ENCODE data around the gene INCA1.

The INCA1 gene

DNA sequence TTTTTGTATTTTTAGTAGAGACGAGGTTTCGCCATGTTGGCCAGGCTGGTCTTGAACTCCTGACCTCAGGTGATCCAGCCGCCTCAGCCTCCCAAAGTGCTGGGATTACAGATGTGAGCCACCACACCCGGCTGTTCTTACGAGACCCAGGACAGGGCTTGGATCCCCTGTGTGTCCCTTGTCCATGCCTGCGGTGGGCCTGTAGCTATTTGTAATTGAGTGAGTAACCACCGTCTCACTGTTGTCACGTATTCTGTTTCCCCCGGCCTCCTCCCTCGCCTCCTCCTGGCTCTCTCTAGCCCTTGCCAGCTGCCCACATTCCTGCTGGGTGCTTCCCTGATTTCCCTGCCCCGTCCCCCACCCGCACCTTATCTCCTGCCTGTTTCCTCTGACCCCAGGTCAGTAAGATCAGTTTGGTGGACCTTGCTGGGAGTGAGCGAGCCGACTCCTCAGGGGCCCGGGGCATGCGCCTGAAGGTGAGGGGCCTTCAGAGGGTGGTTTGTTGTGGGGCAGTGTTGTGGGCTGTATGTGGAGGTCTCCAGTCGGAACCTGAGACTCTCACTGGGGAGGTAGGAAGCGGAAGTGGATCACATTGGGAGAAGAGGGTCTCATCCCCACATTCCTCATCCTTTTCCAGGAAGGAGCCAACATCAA lies 6.0 kb upstream of the INCA1 start:
- DNase-seq, result no peak

GRCh38 chr17:5002121-5002788 lies 4.9 kb upstream of the INCA1 start:
- no peak for DNase-seq

DNA sequence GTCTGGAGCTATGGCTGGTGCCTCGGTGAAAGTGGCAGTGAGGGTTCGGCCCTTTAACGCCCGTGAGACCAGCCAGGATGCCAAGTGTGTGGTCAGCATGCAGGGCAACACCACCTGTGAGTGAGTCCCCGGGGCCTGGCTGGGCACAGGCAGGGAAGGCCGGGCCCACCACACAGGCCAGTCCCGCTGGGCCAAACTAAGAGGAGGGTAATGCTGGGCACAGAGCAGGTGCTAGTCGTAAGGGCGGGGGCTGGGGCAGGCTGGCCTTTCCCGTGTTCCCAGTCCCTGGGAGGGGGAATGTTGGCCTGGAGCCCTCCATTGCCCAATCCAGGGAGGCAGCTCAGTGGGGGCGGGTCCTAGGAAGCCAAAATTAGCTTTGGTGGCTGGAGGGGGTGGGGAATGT lies 2.9 kb upstream of the INCA1 start:
- DNase-seq, result no peak

GRCh38 chr17:4999430-5000093 lies 2.2 kb upstream of the INCA1 start:
- DNase-seq, result no peak

DNA sequence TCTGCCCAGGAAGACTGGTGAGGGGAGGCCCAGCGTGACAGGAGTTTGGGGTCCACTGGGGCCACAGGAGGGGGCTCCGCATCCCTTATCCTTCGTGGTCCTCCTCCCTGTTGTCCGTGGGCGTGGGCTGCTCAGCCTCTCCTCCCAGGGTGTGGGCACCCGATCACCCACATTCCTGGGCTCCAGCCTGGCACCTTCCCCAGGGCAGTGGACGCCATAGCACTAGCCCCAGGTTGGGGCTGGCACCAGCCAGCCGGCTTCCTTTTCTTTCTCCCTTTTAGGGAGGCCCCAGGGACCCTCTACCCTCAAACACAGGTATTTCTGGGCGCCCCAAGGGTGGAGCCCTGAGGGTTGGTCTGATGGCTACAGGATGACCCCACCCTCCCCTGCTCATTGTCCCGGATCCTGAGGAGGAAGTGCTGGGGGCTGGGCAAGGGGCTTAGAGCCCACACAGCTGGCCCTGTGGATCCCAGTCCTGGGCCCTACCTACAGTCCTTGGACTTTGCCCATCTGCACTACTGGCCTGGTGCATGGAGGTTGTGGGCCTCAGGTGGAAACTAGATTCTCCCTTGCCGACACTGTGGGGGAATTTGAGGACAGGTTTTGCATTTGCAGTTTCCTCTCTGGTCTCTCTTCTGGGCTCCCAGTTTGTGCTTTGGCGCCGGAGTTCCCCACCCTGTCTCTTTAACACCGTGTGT lies 1.6 kb upstream of the INCA1 start:
- no peak for DNase-seq

DNA sequence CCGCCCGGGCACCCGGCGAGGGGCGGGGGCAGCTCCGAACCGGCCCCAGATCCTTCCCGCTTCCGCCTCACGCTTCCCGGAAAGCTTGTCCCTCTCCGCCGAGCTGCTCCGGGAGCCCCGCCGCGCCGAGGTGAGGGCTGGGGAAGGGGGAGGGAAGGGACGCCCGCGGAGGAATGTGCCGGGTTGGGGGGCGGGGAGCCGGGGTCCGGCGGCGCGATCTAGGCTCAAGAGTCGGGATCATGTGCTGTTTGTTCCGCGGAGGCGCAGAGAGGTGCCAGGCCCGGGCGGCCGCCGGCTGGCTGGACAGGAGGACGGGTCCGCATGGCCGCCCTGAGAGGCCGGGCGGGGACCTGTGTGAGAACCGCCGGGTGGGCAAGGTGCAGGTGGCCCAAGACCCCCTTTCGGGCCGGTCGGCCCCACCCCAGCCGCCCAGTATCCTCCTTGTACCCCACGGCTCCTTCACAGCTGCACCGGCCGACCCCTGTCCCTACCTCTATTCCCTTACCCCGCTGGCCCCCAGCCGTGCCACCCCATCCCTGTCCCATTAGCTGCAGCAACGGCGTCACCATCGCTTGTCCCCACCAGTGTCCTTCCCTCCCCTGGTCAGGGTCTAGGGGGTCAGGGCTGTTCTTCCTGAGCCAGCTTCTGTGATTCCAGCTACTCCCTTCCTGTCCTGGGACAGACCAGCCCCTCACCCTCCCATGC lies 857 bp upstream of the INCA1 start:
- DNase-seq, result no peak

- DNase-seq, result no peak
Measured at GRCh38 chr17:4994081-4994595, 3.2 kb downstream of the INCA1 start.

DNA sequence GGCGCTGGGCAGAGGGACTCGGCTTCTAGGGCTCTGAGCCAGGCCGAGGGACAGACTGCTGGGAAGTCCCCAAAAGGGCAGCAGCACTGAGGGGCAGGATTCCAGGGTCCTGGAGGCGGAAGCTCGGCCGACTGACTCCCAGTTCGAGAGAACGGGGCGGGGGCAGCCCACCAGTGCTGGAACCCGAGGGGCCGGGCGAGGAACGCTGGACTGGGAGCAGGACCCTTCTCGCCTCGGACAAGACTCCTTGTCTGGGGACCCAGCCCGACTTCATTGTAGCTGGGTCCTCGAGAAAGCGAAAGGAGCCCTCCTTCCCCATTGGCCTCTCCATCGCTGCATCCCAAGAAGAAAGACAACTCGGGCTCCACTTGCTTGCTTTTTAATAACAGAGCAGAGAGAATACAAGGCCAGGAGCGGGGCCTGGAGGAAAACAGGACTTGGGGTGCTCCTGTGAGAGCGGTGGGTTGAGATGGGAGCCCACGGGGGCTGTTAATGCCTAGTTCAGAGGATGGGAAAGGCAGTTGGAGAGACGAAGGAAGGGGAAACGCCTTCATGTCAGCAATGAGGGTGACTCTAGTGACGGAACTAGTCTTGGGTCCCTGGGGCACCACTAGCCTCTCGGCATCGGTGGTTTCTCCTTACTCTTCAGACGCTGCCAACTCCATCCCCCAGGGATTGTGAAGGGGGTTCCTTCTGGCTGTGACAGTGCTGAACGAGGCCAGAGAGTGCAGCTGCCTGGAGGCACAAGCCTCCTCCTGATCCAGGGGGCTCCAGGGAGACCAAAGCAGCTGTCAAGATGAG lies 9.4 kb downstream of the INCA1 start:
- no peak for DNase-seq

- peak; percentile 96 for DNase-seq
Measured at GRCh38 chr17:4986951-4987766, 10.2 kb downstream of the INCA1 start, which contains the start of gene CAMTA2. Gene CAMTA2, minus strand, starts transcription at chr17:4987675. Its CDS starts 1,453 bp downstream, at chr17:4986222.

- no peak for DNase-seq
Measured at GRCh38 chr17:4986403-4986802, 10.9 kb downstream of the INCA1 start.

GRCh38 chr17:4982305-4982704 lies 15.0 kb downstream of the INCA1 start:
- DNase-seq, result no peak

- no peak for DNase-seq
Measured at GRCh38 chr17:4980644-4981216, 16.6 kb downstream of the INCA1 start.

DNA sequence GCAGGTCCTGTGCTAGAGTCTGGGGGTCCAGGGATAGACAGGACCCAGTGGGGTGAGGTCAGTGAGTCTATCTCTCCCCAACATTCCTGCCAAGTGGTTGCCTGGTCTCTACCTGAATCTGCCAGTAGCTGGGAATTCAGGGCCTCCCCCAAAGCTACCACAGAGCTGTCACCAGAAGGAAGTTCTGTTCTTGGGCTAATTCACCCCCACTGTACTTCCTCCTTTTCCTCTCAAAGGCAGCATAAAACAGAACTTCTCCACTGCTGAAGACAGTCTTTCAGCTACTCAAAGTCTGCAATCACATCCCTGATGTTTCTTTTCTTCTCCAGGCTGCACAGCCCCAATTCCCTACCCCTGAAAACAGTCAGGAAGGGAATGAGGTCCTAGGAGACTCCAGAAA lies 18.6 kb downstream of the INCA1 start:
- no peak for DNase-seq

- DNase-seq, result no peak
Measured at GRCh38 chr17:4974115-4974670, 23.1 kb downstream of the INCA1 start.

GRCh38 chr17:4973256-4974114 lies 23.8 kb downstream of the INCA1 start:
- no peak for DNase-seq

GRCh38 chr17:4972752-4973151 lies 24.6 kb downstream of the INCA1 start:
- no peak for DNase-seq

GRCh38 chr17:4972322-4972721 lies 25.0 kb downstream of the INCA1 start:
- DNase-seq, result no peak

- DNase-seq, result no peak
Measured at GRCh38 chr17:4971826-4972225, 25.5 kb downstream of the INCA1 start.

DNA sequence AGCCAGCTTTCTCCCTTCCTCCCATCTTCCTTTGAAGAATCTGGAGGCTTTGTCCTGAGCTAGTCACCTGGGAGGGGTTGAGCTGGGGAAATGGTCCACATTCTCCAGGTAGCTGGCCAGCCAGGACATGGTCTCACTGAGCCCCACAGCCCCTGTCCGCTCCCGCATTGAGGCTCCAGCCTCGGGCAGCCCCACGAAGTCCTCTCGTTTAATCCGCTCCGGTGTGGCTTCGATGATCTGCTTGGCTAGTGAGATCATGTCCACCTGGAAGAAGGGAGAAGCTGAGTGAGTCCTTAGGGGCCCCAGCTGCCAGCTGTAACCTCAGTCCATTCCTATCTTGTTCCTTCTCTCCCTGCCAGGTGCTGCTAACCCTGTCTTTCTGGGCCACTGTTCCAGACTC lies 27.0 kb downstream of the INCA1 start:
- DNase-seq, result no peak
